ENCODE results near the gene PNMA8A.
"Not testable (repeated sequence)": the region's sequence is repeated elsewhere in the genome, so short reads cannot be mapped to it uniquely, and the experiment has no call there.

The PNMA8A gene

DNA sequence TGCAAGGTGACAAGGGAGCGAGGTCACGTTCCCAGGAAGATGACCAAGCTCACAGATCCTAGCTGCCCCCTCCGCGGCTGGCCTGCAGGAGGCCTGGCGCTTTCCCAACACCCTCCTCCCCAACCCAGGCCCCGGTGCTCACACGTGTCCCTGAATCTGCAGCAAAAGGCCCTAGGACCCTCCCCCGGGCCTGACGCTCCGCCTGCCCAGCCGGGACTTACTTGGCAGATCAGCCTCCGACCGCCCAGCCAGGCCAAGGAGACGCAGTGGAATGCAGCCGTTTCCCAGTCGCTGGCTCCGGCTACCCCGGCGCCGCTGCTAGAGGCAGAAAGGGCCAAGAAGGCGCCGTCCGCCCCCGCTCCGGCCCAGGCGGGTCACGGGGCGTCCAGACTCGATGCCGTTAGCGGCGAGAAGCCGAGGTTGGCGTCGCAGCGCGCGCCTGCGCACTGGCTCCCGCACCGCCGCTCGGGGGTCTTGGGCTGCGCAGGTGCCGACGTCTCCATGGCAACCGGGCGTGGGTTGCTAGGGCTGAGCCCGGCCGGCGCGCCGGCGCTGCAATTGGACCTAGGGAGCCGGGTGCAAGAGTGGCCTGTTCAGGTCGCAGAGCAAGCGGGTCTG lies at the start of gene PNMA8A:
Gene PNMA8A, minus strand, starts transcription at position 448 of the 618 bp plus-strand sequence. CDS start 528 bp downstream, outside the sequence.
- peak; percentile 65 for DNase-seq
- in situ Hi-C loops (cut with MboI; ENCODE audit: low pct_unique_long_range_greater_than_20kb, low sequenced_read_pairs), result no loop called here

DNA sequence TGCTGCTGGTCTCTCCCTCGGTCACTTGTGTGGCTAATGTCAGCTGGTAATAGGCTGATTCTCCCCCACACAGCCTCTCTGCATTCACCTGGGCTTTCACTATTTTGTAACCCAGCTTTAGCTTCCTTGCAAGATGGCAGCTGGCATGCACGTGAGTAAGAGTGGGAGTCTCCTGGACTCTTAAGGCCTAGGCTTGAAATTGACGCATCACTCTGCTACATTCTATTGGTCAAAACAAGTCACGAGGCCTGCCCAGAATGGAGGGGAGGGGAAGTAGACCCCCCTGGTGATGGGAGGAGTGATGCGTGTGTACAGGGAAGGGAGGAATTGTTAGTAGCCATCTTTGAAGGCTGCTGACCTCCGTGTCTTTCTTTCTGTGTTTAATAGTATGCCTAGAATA lies 49.3 kb upstream of the PNMA8A start:
- DNase-seq, result no peak
- in situ Hi-C loops (cut with MboI; ENCODE audit: low pct_unique_long_range_greater_than_20kb, low sequenced_read_pairs), result no loop called here

DNA sequence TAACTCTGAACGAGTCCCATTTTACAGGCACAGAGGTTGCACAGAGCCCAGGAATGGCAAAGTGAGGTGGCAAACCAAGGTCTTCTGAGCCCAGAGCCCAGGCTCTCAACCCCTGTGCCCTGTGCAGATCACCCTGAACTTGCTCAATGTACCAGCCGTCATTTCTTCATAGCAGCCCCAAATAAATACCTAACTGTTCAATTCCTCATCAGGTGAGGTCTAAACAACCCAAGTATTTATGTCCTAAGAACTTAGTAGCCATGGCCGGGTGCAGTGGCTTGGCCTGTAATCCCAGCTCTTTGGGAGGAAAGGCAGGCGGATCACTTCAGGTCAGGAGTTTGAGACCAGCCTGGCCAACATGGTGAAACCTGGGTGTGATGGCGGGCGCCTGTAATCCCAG lies 46.1 kb upstream of the PNMA8A start:
- in situ Hi-C loops (cut with MboI; ENCODE audit: low pct_unique_long_range_greater_than_20kb, low sequenced_read_pairs), result no loop called here
- no peak for DNase-seq

GRCh38 chr19:46515879-46516350 lies 44.6 kb upstream of the PNMA8A start:
- peak; percentile 71 for DNase-seq
- in situ Hi-C loops (cut with MboI; ENCODE audit: low pct_unique_long_range_greater_than_20kb, low sequenced_read_pairs), result no loop called here

DNA sequence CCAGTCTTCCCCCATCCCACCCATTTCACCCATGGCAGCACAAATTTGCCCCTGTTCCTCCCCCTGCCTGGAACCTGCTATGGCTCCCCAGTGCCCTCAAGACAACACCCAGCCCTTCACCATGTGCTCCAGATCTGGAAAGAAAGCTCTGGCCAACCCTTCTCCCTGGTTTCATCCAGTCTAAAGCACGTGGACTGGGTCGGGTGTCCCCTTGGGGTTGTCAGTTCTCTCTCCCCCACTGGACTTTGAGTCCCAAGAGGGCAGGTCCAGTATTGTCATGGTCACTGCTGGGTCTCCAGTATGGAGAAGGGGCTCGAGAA lies 43.9 kb upstream of the PNMA8A start:
- in situ Hi-C loops (cut with MboI; ENCODE audit: low pct_unique_long_range_greater_than_20kb, low sequenced_read_pairs), result no loop called here

GRCh38 chr19:46514589-46515289 lies 43.4 kb upstream of the PNMA8A start:
- in situ Hi-C loops (cut with MboI; ENCODE audit: low pct_unique_long_range_greater_than_20kb, low sequenced_read_pairs), result no loop called here
- no peak for DNase-seq

More for the DNA sequence above, 43.9 kb upstream of the PNMA8A start:
- no peak for DNase-seq

- in situ Hi-C loops (cut with MboI; ENCODE audit: low pct_unique_long_range_greater_than_20kb, low sequenced_read_pairs), result no loop called here
- DNase-seq, result peak; percentile 80
Observed at GRCh38 chr19:46513461-46514236, 42.3 kb upstream of the PNMA8A start.

DNA sequence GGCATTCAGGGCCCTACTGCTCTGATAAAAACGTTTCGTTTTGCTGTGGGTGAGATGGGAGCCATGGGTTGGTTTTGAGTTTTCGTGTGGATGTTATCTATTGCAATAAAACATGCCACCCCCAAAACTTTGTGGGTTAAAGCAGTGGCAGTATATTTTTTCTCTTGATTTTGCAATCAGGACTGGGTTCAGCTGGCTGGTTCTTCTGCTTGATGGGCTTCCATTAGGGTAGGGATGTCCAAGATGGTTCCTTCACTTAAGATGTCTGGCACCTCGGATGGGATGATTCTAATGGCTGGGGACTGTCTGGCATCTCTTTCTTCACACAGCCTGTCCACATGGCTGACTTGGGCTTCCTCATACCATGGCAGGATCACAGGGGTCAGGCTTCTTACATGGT lies 39.9 kb upstream of the PNMA8A start:
- in situ Hi-C loops (cut with MboI; ENCODE audit: low pct_unique_long_range_greater_than_20kb, low sequenced_read_pairs), result no loop called here

DNA sequence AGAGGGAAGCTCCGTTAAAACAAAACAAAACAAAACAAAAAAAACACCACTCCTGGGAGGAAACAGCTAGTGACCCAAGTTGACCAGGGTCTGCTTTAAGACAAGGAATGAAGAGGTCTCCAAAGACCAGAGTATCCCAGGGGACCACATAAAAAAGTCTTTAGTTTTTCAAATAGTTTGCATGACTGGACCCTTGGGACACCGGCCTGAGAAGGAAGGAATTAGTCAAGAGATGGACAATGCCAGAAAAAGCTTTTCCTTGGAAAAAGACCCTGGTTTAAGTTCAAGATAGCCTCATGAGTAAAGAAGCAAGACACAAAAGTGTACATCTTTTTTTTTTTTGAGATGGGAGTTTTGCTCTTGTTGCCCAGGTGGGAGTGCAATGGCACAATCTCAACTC lies 36.8 kb upstream of the PNMA8A start:
- in situ Hi-C loops (cut with MboI; ENCODE audit: low pct_unique_long_range_greater_than_20kb, low sequenced_read_pairs), result no loop called here
- DNase-seq, result no peak

More for the DNA sequence above, 39.9 kb upstream of the PNMA8A start:
- DNase-seq, result no peak

- no peak for DNase-seq
- in situ Hi-C loops (cut with MboI; ENCODE audit: low pct_unique_long_range_greater_than_20kb, low sequenced_read_pairs), result no loop called here
Observed at GRCh38 chr19:46503848-46504453, 32.6 kb upstream of the PNMA8A start.

DNA sequence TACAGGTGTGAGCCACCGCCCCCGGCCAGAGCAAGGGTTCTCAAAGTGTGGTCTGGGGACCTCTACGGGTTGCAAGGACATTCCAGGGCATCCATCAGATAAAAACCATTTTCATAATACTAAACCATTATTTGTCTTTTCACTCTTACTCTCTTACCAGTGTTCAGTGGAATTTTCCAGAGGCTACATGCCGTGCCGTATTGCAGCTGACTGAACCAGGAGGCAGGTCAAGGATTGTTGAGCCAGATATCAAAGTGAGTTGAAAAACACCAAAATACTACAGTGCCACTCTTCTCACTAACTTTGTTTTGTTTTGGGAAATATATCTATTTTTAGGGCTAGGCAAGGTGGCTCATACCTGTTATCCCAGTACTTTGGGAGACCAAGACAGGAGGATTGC lies 31.5 kb upstream of the PNMA8A start:
- in situ Hi-C loops (cut with MboI; ENCODE audit: low pct_unique_long_range_greater_than_20kb, low sequenced_read_pairs), result no loop called here
- no peak for DNase-seq

- in situ Hi-C loops (cut with MboI; ENCODE audit: low pct_unique_long_range_greater_than_20kb, low sequenced_read_pairs), result loop anchor here (10.0 kb wide), 2 partner anchors 105 to 215 kb away; no protein-coding TSS in a partner anchor
- peak; percentile 41 for DNase-seq
Observed at GRCh38 chr19:46499692-46500091, 28.3 kb upstream of the PNMA8A start.

DNA sequence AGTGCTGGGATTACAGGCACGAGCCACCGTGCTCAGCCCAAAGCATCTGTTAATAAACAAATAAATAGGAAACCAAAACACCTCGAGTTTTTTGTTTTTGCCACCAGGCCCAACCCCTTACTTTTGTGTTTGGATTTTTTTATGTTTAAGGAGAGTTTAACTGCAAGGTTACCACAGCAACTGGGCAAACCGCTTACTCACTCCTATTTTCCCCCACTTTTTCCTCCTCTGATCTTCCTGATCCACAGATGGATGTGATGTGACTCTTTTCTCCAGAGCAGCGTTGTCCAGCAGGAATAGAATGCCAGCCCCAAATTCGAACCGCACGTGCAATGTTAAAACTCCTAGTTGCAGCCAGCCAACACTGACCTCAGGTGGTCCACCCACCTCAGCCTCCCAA lies 26.4 kb upstream of the PNMA8A start:
- DNase-seq, result no peak
- in situ Hi-C loops (cut with MboI; ENCODE audit: low pct_unique_long_range_greater_than_20kb, low sequenced_read_pairs), result loop anchor here (10.0 kb wide), 2 partner anchors 103 to 213 kb away; no protein-coding TSS in a partner anchor

DNA sequence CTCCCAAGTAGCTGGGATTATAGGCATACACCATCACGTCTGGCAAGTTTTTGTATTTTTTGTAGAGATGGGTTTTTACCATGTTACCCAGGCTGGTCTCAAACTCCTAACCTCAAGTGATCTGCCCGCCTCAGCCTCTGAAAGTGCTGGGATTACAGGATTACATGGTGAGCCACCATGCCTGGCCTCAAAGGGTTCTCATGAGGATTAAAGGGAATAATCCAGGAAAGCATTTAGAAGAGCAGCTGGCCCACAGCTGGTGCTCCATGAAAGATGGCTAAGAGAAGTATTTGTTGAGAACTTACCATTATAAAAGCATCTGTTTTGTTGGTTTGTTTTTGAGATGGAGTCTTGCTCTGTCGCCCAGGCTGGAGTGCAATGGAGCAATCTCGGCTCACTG lies 25.5 kb upstream of the PNMA8A start:
- in situ Hi-C loops (cut with MboI; ENCODE audit: low pct_unique_long_range_greater_than_20kb, low sequenced_read_pairs), result loop anchor here (10.0 kb wide), 2 partner anchors 102 to 212 kb away; no protein-coding TSS in a partner anchor
- DNase-seq, result not testable (repeated sequence)

DNA sequence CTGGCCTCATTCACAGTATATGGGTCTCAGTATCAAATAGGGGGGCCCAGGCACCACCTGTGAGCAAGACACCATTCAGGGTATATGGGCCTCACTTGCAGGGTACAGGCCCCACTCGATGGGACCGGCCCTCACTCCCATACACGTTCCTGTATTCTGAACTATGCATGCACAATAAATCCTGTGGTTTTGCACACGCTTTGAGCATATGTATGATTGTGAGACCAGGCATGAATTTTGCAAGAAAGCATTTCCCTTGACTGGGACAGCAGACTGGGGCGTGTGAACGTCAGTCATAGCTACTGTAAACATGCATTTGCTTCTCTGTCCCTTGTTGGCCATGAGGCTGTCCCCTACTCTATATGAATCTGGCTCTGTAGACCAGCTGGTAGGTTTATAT lies 24.9 kb upstream of the PNMA8A start:
- in situ Hi-C loops (cut with MboI; ENCODE audit: low pct_unique_long_range_greater_than_20kb, low sequenced_read_pairs), result loop anchor here (10.0 kb wide), 2 partner anchors 102 to 212 kb away; no protein-coding TSS in a partner anchor
- no peak for DNase-seq

GRCh38 chr19:46495786-46496099 lies 24.4 kb upstream of the PNMA8A start, which contains the start of gene PNMA8B:
TSS of gene PNMA8B (minus strand) at chr19:46495867. CDS start at chr19:46495465, 402 bp downstream.
- in situ Hi-C loops (cut with MboI; ENCODE audit: low pct_unique_long_range_greater_than_20kb, low sequenced_read_pairs), result loop anchor here (10.0 kb wide), 2 partner anchors 101 to 211 kb away; no protein-coding TSS in a partner anchor
- no peak for DNase-seq

DNA sequence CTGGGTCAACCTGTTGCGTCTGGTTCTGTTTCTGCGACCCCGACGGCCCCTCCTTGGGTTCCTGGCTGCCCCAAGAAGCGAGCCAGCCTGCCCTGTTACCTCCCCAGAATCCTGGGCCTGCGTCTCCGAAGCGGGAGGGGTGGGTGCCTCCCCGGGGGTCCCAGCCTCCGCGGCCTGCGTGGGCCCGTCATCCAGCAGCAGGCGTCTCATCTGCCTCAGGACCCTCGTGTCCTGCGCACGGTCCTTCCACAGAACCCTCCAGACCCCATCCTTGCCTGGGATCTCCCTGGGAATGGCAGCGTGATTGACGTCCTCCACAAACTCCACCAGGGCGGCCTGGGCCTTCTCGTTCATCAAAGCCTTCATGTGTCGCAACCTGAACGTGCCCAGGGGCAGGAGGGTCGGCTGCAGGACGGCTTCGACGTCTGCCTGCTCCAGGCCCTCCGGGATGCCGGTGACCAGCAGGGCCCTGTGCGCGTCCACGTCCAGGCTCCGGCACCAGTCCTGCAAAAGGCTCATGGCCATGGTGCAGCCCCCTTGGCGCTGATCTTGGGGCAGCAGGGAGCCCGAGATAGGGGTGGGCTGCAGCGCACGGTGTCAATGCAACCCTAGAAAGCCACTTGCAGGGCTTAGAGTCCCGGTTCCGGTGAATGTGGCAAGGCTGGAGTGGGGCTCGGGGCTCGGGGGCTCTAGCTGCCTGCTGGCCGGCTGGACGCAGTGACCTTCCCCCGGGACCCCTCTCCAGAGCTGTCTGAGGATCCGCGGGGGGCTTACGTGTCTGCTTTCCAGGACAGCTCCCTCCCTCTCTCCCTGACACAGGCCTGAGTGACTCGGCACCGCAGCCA lies 23.8 kb upstream of the PNMA8A start:
- no peak for DNase-seq
- in situ Hi-C loops (cut with MboI; ENCODE audit: low pct_unique_long_range_greater_than_20kb, low sequenced_read_pairs), result loop anchor here (10.0 kb wide), 2 partner anchors 100 to 210 kb away; no protein-coding TSS in a partner anchor

DNA sequence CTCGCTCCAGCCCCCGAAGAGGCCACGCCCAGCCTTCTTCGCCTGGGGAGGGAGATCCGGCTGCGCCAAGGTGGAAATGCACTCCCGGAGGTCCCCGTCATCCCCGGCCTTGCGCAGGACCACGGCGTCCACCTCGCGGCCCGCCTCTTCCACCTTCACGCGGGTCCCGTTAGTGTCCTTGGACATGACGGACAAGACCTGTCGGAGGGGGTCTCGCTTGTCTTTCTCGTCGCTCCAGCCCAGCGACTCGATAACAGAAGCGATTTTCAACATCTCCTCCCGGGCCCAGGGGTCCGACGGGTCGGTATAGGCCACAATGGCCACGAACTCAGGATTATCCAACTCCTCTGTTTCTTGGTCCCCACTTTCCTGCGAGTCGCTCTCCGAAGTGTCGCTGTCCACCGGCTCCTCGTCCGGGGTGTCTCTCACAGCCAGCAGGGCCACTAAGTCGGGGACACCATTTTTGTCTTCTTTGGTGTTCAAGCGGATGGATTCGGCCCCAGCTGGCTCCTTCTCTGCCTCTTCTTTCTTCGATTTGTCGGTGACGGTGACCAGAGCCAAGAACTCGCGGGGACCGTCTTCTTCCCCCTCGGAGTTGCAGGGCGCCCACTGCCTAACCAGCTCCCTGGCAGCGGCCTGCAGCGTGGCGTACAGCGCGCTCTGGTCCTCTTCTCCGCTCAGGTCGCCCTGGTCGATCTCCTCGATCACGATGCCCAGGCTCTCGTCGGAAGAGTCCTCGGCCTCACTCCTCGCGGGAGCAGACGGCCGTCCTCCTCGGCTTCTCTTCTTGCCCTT lies 23.0 kb upstream of the PNMA8A start:
- in situ Hi-C loops (cut with MboI; ENCODE audit: low pct_unique_long_range_greater_than_20kb, low sequenced_read_pairs), result loop anchor here (10.0 kb wide), 2 partner anchors 100 to 210 kb away; no protein-coding TSS in a partner anchor
- no peak for DNase-seq

Measured in KBM-7 (cell line).